Cardiac muscle cell (in vitro differentiated cells and primary cell): ENCODE results near the gene CLTCL1. TPM values are rescaled to one million over a fixed set of nuclear protein-coding genes. Genes with fewer than 3 reads are reported as not detected.
A peak's percentile ranks its signal among the peaks of the same experiment; 100 is the strongest.

Experiments used
- DNase-seq, 2 donors: peaks; one replicate each; pipeline versions ENCODE4 v3.0.0 to v3.0.0-alpha.2; 2010 to 2017; ENCODE audit warnings: low read depth in 1 of 2, low spot score in 1 of 2
- H3K27ac ChIP-seq: fragments of 200-600 bp; sonication (generic); 2 replicates; pipeline ENCODE4 v1.5.1; 2016
- H3K27me3 ChIP-seq: fragments of 200-600 bp; sonication (generic); 2 replicates; pipeline ENCODE4 v1.6.0; 2016; ENCODE audit warnings: control low read depth
- H3K36me3 ChIP-seq: fragments of 200-600 bp; sonication (generic); 2 replicates; pipeline ENCODE4 v1.5.1; 2016; ENCODE audit warnings: control low read depth
- H3K4me1 ChIP-seq: fragments of 200-600 bp; sonication (generic); 2 replicates; pipeline ENCODE4 v1.8.1; 2017; ENCODE audit warnings: low read depth, mild to moderate bottlenecking, mixed run types
- H3K4me3 ChIP-seq: fragments of 200-600 bp; sonication (generic); 2 replicates; pipeline ENCODE4 v1.5.1; 2016; ENCODE audit warnings: mild to moderate bottlenecking
- H3K9me3 ChIP-seq: fragments of 200-600 bp; sonication (generic); 2 replicates; pipeline ENCODE4 v1.5.1; 2017; ENCODE audit warnings: low read depth, mild to moderate bottlenecking, control low read depth
- CTCF ChIP-seq: IDR thresholded peaks from 2 replicates; pipeline ENCODE4 v1.5.1; 2012; ENCODE audit warnings: low read depth, mild to moderate bottlenecking, low read length
- polyA plus RNA-seq: library from polyadenylated mRNA; unstranded; fragments of >200 nt; fragmentation: Nextera tagmentation; extraction: Ambion mirVana; gene quantifications from 2 replicates; pipeline ENCODE4 v1.2.1, GENCODE V29; 2016
- total RNA-seq: library from RNA; depleted of rRNA; stranded (reverse); fragments of >200 nt; gene quantifications from 2 replicates; pipeline ENCODE4 v1.2.3, GENCODE V29; 2016

Gene CLTCL1
- total and polyA plus RNA-seq, 2 experiments from 2014 or later, result 3.9 to 12.2 TPM

DNA sequence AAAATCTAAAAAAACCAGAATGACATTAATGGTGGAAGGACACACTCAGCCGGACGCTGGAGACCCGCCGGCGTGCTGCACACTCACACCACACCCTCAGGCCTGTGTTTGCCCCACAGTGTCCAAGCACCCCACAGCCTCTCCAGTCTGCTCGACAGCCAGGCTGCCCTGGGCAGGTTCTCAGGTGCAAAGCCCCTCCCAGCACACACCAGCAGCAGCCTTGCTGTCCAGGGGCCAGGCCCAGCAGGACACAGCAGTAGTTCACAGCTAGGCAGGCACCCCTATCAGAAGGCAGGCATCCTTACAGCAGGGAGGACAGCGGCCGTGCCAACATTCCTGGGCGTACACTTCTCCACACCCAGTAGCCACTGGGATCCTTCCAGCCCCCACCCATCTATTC lies 111.3 kb downstream of the CLTCL1 start:
- peaks cover 8% of the 10 kb centered on the region for H3K4me1 ChIP-seq
- no peak overlapping the region for H3K4me3 ChIP-seq
- H3K9me3 ChIP-seq, result no peaks in the 10 kb centered on the region
- no peaks in the 10 kb centered on the region for H3K27me3 ChIP-seq
- H3K27ac ChIP-seq, result no peak overlapping the region
- no peak for DNase-seq
- no peaks in the 10 kb centered on the region for H3K36me3 ChIP-seq
- TF ChIP-seq CTCF, result no peak

- peak; percentile 83 to 93 for DNase-seq
- H3K27me3 ChIP-seq, result no peaks in the 10 kb centered on the region
- H3K4me3 ChIP-seq, result peak overlapping the region; percentile 67
- no peaks in the 10 kb centered on the region for H3K9me3 ChIP-seq
- H3K36me3 ChIP-seq, result no peaks in the 10 kb centered on the region
- peak; percentile 71 for TF ChIP-seq CTCF
- H3K27ac ChIP-seq, result peak overlapping the region; percentile 61
- H3K4me1 ChIP-seq, result peaks cover 8% of the 10 kb centered on the region
Measured at GRCh38 chr22:19179497-19180048, 111.9 kb downstream of the CLTCL1 start.

DNA sequence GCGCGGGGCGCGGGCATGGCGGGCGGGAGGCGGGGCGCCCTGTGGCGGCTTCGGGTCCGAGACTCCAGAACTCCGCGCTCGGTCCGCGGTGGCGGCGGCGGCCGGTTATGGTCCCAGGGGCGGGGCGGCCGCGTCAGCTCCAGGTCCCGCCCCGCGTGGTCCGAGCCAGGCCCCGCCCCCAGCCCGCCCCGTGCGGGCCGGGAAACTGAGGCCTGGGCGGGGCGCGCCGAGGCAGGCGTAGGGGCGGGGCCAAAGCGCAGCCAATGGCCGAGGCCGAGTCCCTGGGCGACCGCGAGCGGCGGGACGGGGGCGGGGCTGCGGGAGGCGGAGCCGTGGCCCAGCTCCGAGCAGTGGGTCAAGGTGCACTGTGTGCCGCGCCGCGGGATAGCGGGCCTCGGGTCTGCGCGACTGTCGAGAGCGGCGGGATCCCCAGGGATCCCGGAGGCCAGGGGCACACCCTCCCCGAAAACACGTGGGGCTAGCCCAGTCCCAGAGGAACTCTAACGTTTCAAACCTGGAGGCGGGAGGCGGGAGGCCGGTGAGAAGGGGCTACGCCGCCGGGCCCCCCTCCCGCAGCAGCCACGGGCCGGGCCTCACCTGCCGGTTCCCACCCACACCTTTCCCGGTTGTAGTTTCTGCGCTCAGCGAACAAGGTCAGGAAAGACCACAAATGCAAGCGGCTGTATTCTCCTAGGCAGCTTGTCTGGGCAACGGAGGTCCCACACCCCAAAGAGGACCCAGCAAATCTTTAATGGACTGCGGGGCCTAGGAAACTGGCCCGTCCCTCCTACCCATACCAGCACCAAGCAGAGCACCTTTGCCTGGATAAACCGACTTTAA lies 112.6 kb downstream of the CLTCL1 start, which contains the start of gene SLC25A1:
Gene SLC25A1 (minus strand): TSS at position 80 of the 840 bp plus-strand sequence. CDS start 63 bp downstream, at position 17.
- no peaks in the 10 kb centered on the region for H3K9me3 ChIP-seq
- peak; percentile 94 for DNase-seq
- H3K27ac ChIP-seq, result peak within 1 kb of the TSS; percentile 61
- H3K4me3 ChIP-seq, result peak within 1 kb of the TSS; percentile 67
- TF ChIP-seq CTCF, result no peak
- H3K27me3 ChIP-seq, result no peaks in the 10 kb centered on the region
- H3K4me1 ChIP-seq, result peaks cover 8% of the 10 kb centered on the region
- H3K36me3 ChIP-seq, result no peaks in the 10 kb centered on the region

DNA sequence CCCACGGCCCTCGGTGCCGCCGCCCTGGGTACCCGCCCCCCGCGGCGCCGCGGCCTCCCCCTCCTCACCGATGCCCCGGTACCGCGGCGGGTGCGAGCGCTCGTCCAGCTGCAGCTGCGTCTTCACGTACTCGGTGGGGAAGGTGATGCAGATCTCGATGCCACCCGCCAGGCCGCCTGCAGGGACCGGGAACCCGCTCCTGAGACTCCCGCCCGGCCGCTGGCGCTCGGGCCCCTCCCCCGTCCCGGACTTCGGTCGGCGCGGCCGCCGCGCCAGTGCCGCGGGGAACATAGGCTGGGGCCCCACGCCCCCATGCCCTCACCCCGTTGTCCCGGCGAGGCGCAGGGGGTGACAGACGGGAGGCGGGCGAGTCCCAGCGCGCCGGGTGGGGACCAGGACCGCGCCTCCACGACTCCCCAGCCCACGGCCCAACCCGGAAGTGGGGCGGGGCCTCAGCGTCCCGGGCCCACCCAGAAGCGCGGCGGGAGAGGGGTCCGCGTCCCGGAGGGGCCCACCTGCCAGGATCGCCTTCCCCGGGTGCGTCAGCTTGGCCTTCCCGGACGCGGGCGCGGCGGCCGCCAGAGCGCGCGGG lies 113.4 kb downstream of the CLTCL1 start:
- Histone ChIP-seq H3K27ac (peak overlapping the region; percentile 61), H3K4me3 (peak overlapping the region; percentile 67), H3K27me3 (no peaks in the 10 kb centered on the region), H3K9me3 (no peaks in the 10 kb centered on the region), H3K36me3 (no peaks in the 10 kb centered on the region), H3K4me1 (peaks cover 8% of the 10 kb centered on the region)
- DNase-seq, result peak in 1 of 2 donors; percentile 77
- no peak for TF ChIP-seq CTCF

DNA sequence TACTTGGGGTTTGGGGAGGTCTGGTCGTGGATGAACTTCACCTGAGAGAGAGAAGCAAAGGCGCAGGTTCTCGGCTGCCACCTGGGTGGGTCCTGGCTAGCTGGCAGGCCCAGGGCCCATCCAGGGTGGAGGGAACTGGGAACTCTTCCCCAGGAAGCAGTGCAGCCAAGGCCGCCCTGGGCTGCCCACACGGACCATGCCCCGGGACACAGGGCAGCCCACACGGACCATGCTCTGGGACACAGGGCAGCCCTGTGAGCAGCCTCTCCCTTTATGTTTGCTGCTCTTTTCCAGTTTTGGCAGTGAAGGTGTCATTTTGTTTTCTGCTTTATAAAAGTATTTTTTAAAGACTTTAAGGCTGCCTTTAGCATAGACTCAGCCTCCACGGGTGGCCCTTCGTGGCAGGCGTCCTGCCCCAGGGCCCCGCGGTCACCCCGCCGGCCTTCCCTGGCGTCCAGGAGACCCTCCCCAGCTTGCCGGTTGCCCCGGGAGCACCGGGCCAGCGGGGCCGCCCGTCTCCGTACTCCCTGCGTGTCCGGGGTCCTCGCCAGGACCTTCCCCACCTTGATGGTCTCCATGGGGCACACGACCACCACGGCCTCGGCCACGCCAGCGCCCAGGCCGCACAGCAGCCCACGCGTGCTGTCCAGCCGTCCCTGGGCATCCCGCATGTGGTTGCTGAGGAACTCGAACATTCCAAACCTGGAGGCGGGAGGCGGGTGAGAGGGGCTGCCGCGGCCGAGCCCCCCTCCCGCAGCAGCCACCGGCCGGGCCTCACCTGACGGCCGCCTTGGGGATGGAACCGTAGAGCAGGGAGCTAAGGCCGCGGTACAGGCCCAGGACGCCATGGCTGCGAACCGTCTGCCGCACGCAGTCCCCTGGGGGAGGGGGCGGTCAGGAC lies 114.1 kb downstream of the CLTCL1 start:
- H3K9me3 ChIP-seq, result no peaks in the 10 kb centered on the region

More for the DNA sequence above, 114.1 kb downstream of the CLTCL1 start:
- Histone ChIP-seq H3K27me3 (no peaks in the 10 kb centered on the region), H3K36me3 (no peaks in the 10 kb centered on the region), H3K4me1 (peaks cover 14% of the 10 kb centered on the region), H3K4me3 (peak overlapping the region; percentile 67), H3K27ac (peak overlapping the region; percentile 61)
- TF ChIP-seq CTCF, result no peak
- no peak for DNase-seq
